Spleen (tissue), 7 donors: ENCODE results near the gene AAR2.

ENCODE experiments used
- POLR2A ChIP-seq, 3 donors: fragments of 450-650 bp; IDR thresholded peaks; one replicate each; pipeline ENCODE4 v1.5.1; 2017; ENCODE audit warnings: antibody characterized with exemption in 3 of 3, mild to moderate bottlenecking in 1 of 3
- POLR2AphosphoS5 ChIP-seq, 3 donors: sonication (generic); formaldehyde crosslinking; IDR thresholded peaks; one replicate each; pipeline ENCODE4 v1.5.1; 2017; ENCODE audit warnings: antibody characterized with exemption in 3 of 3
- TF ChIP-seq, protein P1 (sequence below), 11 experiments: fragments of 200-600 bp in 7 of 11; fragments of 450-650 bp in 4 of 11; sonication (generic) in 4 of 11; IDR thresholded peaks in 8 of 11; conservative IDR thresholded peaks in 3 of 11; 1 replicate in 7 of 11; 2 replicates in 4 of 11; pipeline versions ENCODE4 v1.4.0 to v1.8.0; 2016 to 2021; ENCODE audit warnings: antibody characterized with exemption in 11 of 11, inconsistent platforms in 4 of 11, mild to moderate bottlenecking in 1 of 11
- donor health status: DM: no; HTN: no; CAD: no; lungs with moderate emphysema.
- donor health status: DM: no; HTN: no; CAD: no.
- donor health status: DM: no; HTN: no; CAD: no.

DNA sequence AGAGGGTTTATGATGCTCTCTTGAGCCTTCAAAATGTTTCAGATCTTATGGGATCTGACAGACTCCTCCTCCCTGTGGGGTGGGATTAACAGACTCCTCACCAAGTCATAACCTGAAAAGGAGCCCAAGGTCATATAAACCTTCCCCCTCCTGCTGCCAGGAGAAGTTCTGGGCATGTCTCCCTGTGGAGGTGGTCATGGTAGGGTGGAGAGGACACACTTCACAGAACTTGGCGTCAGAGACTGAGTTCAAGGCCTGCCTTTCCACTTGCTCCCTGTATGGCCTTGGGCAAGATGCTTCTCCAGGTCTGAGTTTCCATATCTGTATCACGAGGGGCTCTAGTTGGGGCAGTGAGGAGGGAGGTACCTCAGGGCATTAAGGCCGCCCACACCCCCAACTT lies 32.4 kb upstream of the AAR2 start:
- no peak for TF ChIP-seq POLR2A (IDR thresholded peaks at IDR 0.05)
- no peak for TF ChIP-seq POLR2AphosphoS5 (IDR thresholded peaks at IDR 0.05)
- TF ChIP-seq, protein P1, sequence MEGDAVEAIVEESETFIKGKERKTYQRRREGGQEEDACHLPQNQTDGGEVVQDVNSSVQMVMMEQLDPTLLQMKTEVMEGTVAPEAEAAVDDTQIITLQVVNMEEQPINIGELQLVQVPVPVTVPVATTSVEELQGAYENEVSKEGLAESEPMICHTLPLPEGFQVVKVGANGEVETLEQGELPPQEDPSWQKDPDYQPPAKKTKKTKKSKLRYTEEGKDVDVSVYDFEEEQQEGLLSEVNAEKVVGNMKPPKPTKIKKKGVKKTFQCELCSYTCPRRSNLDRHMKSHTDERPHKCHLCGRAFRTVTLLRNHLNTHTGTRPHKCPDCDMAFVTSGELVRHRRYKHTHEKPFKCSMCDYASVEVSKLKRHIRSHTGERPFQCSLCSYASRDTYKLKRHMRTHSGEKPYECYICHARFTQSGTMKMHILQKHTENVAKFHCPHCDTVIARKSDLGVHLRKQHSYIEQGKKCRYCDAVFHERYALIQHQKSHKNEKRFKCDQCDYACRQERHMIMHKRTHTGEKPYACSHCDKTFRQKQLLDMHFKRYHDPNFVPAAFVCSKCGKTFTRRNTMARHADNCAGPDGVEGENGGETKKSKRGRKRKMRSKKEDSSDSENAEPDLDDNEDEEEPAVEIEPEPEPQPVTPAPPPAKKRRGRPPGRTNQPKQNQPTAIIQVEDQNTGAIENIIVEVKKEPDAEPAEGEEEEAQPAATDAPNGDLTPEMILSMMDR (IDR thresholded peaks at IDR 0.05 in 8 of 11, conservative IDR thresholded peaks at IDR 0.05 in 3 of 11) = no peak
